Activated T-cell treated with anti-CD3 and anti-CD28 coated beads, Interleukin-2, amount 50 U/mL, for 24 hours (primary cell): ENCODE results near the gene ACTMAP.

Source experiments
- DNase-seq: peaks from one replicate; pipeline ENCODE4 v3.0.0-alpha.2; 2020
- H3K27ac Mint-ChIP-seq: 2 replicates; pipeline ENCODE4 v1.8.0; 2020; ENCODE audit warnings: mild to moderate bottlenecking, mixed read lengths
- H3K27me3 Mint-ChIP-seq: 2 replicates; pipeline ENCODE4 v1.8.0; 2020; ENCODE audit warnings: mixed read lengths
- H3K36me3 Mint-ChIP-seq: 2 replicates; pipeline ENCODE4 v1.8.0; 2020; ENCODE audit warnings: low read depth, mixed read lengths
- H3K4me1 Mint-ChIP-seq: 2 replicates; pipeline ENCODE4 v1.8.0; 2020; ENCODE audit warnings: low read depth, mixed read lengths
- H3K4me3 Mint-ChIP-seq: 2 replicates; pipeline ENCODE4 v1.8.0; 2020; ENCODE audit warnings: mild to moderate bottlenecking, moderate library complexity, mixed read lengths
- H3K9me3 Mint-ChIP-seq: 2 replicates; pipeline ENCODE4 v1.8.0; 2020; ENCODE audit warnings: mixed read lengths

Gene ACTMAP

DNA sequence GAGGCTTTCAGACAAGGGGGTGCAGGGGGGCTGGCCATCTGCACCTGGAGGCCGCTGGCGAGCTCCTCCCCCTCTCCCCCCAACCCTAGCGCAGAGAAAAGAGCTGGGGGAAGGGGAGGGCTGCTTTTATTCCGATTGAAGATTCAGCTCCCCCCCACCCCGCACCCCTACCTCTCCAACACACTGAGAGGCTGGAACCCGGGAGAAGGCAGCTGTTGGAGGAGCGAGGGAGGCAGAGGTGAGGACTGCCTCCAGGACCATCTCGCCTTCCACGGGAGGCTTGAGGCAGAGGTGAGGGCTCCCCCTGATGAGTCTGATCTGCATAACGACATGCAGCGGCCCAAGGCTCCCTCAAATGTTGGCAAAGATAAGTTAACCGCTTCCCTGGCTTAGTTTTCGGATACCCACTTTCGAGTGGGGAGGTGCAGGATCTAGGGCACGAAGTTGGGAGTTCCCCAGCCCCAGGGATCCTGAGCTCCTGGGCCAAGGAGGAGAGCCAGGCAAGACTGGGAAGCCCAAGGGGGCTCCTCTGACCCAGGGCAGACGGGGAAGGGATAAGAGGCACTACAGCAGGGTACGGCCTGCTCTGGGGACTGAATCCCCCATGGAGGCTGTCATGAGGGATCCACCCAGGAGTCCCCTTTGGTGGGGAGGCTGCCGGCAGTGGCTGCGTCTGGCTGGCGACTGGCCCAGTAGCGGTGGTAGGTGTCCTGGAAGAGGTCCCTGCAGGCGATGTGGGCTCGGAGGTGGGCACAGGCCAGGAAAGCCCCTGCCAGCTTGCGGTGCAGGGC is 58.7 kb downstream of the ACTMAP start:
- H3K9me3 Mint-ChIP-seq, result no peaks in the 10 kb centered on the region
- no peak for DNase-seq
- H3K27me3 Mint-ChIP-seq, result no peaks in the 10 kb centered on the region
- peaks cover 29% of the 10 kb centered on the region for H3K36me3 Mint-ChIP-seq
- H3K4me3 Mint-ChIP-seq, result peak overlapping the region; percentile 86
- peak overlapping the region; percentile 97 for H3K27ac Mint-ChIP-seq
- H3K4me1 Mint-ChIP-seq, result peaks cover 11% of the 10 kb centered on the region
